Mammary epithelial cell (primary cell): ENCODE results near the gene TRNAU1AP.

Source experiments
- CTCF ChIP-seq, 2 donors: IDR thresholded peaks in 1 of 2; conservative IDR thresholded peaks in 1 of 2; 2 replicates each; pipeline ENCODE4 v1.5.1; 2011 to 2012; ENCODE audit warnings: inconsistent platforms in 2 of 2, low read length in 2 of 2, mild to moderate bottlenecking in 2 of 2, control low read depth in 1 of 2, low read depth in 1 of 2; ENCODE audit not compliant: insufficient read depth in 1 of 2; ENCODE audit errors: extremely low read depth in 1 of 2
- EZH2 ChIP-seq: IDR thresholded peaks from 2 replicates; pipeline ENCODE4 v1.6.1; 2012; ENCODE audit warnings: low read length, inconsistent platforms, borderline replicate concordance

- TF ChIP-seq CTCF (conservative IDR thresholded peaks at IDR 0.05 in 1 of 2, IDR thresholded peaks at IDR 0.05 in 1 of 2; ENCODE audit: extremely low read depth in 1 of 2, insufficient read depth in 1 of 2, low read depth in 1 of 2, low read length in 2 of 2) (peak; percentile 66 to 76), EZH2 (no peak)
Measured at GRCh38 chr1:28602536-28603439, 49.9 kb downstream of the TRNAU1AP start.
